ENCODE measurements around the gene LIN37. TPM values are rescaled to one million over a fixed set of nuclear protein-coding genes. Genes with fewer than 3 reads are reported as not detected.

The LIN37 gene
- total RNA-seq, 1 donor from 2014 or later: 13.1 TPM

DNA sequence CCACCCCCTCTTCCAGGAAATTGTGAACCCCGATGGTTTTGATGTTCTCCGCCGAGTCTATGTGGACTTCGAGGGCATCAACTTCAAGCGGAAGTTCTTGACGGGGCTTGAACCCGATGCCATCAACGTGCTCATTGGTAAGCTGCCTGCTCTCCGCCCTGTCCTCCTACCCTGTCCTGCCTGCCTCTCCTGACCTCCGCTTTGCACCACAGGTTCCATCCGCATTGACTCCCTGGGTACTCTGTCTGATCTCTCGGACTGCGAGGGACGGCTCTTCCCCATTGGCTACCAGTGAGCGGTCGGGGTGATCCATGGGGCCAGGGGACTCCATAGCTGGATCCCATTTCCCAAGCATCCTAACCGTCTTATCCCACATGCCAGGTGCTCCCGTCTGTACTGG is 18.1 kb upstream of the LIN37 start:
- no peak overlapping the region for H3K4me3 Mint-ChIP-seq (ENCODE audit: low read depth)
- no peak overlapping the region for H3K27ac Mint-ChIP-seq
- TF ChIP-seq, protein P1, sequence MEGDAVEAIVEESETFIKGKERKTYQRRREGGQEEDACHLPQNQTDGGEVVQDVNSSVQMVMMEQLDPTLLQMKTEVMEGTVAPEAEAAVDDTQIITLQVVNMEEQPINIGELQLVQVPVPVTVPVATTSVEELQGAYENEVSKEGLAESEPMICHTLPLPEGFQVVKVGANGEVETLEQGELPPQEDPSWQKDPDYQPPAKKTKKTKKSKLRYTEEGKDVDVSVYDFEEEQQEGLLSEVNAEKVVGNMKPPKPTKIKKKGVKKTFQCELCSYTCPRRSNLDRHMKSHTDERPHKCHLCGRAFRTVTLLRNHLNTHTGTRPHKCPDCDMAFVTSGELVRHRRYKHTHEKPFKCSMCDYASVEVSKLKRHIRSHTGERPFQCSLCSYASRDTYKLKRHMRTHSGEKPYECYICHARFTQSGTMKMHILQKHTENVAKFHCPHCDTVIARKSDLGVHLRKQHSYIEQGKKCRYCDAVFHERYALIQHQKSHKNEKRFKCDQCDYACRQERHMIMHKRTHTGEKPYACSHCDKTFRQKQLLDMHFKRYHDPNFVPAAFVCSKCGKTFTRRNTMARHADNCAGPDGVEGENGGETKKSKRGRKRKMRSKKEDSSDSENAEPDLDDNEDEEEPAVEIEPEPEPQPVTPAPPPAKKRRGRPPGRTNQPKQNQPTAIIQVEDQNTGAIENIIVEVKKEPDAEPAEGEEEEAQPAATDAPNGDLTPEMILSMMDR (IDR thresholded peaks at IDR 0.05; ENCODE audit: unreplicated experiment): no peak
- H3K36me3 Mint-ChIP-seq (ENCODE audit: insufficient read depth): peaks cover 29% of the 10 kb centered on the region
- H3K27me3 Mint-ChIP-seq: no peaks in the 10 kb centered on the region
- no peaks in the 10 kb centered on the region for H3K4me1 Mint-ChIP-seq (ENCODE audit: low read depth)
- DNase-seq (ENCODE audit: low spot score, unreplicated experiment): no peak
- H3K9me3 Mint-ChIP-seq (ENCODE audit: low read depth): no peaks in the 10 kb centered on the region

DNA sequence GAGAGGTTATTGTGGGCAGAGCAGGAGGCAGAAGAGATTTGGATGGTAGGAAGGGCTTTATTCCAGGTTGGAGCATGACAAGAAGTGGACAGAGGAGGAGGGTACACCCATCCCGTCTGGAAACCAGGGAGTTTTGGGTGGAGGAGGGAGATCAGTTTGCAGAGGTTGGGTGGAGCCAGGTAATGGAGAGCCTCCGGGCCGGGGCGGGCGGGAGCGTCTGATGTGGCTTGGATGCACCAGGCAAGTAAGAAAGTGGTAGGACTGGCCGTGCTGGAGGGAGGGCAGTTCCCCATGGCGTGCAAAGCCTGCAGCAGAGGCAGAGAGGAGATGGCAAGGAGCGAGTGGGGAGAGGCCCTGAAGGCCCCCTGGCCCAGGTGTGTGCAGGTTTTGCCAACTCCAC is 17.0 kb upstream of the LIN37 start:
- Mint-ChIP-seq H3K4me1 (ENCODE audit: low read depth) (no peaks in the 10 kb centered on the region), H3K36me3 (ENCODE audit: insufficient read depth) (peaks cover 29% of the 10 kb centered on the region), H3K27me3 (no peaks in the 10 kb centered on the region), H3K9me3 (ENCODE audit: low read depth) (no peaks in the 10 kb centered on the region), H3K27ac (no peak overlapping the region), H3K4me3 (ENCODE audit: low read depth) (no peak overlapping the region)
- no peak for DNase-seq (ENCODE audit: low spot score, unreplicated experiment)
- TF ChIP-seq, protein P1 (IDR thresholded peaks at IDR 0.05; ENCODE audit: unreplicated experiment): no peak

DNA sequence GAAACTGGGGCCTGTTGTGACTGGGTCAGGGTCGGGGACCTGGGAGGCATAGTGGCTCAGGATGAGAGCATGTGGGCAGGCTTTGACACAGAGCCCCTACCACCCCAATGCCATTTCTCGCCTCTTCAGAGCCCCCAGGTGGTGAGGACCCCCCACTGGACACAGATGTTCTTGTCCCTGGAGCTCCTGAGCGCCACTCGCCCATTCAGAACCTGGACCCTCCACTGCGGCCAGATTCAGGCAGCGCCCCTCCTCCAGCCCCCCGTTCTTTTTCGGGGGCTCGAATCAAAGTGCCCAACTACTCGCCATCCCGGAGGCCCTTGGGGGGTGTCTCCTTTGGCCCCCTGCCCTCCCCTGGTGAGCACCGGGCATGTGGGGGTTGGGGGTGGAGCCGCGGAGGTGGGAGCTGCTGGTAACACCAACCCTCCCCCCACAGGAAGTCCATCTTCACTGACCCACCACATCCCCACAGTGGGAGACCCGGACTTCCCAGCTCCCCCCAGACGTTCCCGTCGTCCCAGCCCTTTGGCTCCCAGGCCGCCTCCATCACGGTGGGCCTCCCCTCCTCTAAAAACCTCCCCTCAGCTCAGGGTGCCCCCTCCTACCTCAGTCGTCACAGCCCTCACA is 16.5 kb upstream of the LIN37 start:
- H3K4me1 Mint-ChIP-seq (ENCODE audit: low read depth): no peaks in the 10 kb centered on the region

DNA sequence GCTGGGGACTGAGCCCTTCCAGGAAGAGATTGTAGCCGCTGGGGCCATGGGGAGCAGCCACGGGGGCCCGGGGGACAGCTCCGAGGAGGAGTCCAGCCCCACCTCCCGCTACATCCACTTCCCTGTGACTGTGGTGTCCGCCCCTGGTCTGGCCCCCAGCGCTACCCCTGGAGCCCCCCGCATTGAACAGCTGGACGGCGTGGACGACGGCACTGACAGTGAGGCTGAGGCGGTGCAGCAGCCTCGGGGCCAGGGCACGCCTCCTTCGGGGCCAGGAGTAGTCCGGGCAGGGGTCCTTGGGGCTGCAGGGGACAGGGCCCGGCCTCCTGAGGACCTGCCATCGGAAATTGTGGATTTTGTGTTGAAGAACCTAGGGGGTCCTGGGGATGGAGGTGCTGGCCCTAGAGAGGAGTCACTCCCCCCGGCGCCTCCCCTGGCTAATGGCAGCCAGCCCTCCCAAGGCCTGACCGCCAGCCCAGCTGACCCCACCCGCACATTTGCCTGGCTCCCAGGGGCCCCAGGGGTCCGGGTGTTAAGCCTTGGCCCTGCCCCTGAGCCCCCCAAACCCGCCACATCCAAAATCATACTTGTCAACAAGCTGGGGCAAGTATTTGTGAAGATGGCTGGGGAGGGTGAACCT is 15.7 kb upstream of the LIN37 start:
- TF ChIP-seq, protein P1 (IDR thresholded peaks at IDR 0.05; ENCODE audit: unreplicated experiment): no peak

More for the DNA sequence above, 16.5 kb upstream of the LIN37 start:
- H3K9me3 Mint-ChIP-seq (ENCODE audit: low read depth): no peaks in the 10 kb centered on the region
- no peak for DNase-seq (ENCODE audit: low spot score, unreplicated experiment)
- no peak overlapping the region for H3K4me3 Mint-ChIP-seq (ENCODE audit: low read depth)
- no peak overlapping the region for H3K27ac Mint-ChIP-seq
- H3K36me3 Mint-ChIP-seq (ENCODE audit: insufficient read depth): peaks cover 32% of the 10 kb centered on the region
- no peaks in the 10 kb centered on the region for H3K27me3 Mint-ChIP-seq
- TF ChIP-seq, protein P1 (IDR thresholded peaks at IDR 0.05; ENCODE audit: unreplicated experiment): no peak

DNA sequence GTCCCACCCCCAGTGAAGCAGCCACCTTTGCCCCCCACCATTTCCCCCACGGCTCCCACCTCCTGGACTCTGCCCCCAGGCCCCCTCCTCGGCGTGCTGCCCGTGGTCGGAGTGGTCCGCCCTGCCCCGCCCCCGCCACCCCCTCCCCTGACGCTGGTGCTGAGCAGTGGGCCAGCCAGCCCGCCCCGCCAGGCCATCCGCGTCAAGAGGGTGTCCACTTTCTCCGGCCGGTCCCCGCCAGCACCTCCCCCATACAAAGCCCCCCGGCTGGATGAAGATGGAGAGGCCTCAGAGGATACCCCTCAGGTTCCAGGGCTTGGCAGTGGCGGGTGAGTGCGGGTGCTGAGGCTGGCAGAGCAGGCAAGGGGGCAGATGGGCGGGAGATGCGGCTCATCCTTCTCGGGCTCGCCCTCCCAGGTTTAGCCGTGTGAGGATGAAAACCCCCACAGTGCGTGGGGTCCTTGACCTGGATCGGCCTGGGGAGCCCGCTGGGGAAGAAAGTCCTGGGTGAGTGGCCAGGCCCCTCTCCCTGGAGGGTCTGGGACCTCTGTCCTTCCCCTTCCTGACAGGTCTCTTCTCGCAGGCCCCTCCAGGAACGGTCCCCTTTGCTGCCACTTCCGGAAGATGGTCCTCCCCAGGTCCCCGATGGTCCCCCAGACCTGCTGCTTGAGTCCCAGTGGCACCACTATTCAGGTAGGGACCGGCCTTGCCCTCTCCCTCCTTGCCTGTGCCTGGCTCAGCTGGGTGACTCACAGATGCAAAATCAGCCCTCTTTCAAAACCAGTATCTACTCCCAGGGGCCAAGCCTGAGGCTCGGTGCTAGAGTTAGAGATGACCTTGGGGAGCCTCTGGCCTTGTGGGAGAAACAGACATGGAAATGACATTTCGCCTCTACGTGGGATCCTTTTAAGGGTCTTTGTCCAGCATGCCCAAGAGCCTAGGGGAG is 14.9 kb upstream of the LIN37 start:
- H3K9me3 Mint-ChIP-seq (ENCODE audit: low read depth): no peaks in the 10 kb centered on the region
- no peak overlapping the region for H3K4me3 Mint-ChIP-seq (ENCODE audit: low read depth)
- H3K27me3 Mint-ChIP-seq: no peaks in the 10 kb centered on the region
- no peak overlapping the region for H3K27ac Mint-ChIP-seq
- no peak for DNase-seq (ENCODE audit: low spot score, unreplicated experiment)
- TF ChIP-seq, protein P1 (IDR thresholded peaks at IDR 0.05; ENCODE audit: unreplicated experiment): no peak
- peaks cover 32% of the 10 kb centered on the region for H3K36me3 Mint-ChIP-seq (ENCODE audit: insufficient read depth)
- H3K4me1 Mint-ChIP-seq (ENCODE audit: low read depth): no peaks in the 10 kb centered on the region

More for the DNA sequence above, 15.7 kb upstream of the LIN37 start:
- no peaks in the 10 kb centered on the region for H3K4me1 Mint-ChIP-seq (ENCODE audit: low read depth)
- H3K9me3 Mint-ChIP-seq (ENCODE audit: low read depth): no peaks in the 10 kb centered on the region
- H3K27ac Mint-ChIP-seq: no peak overlapping the region
- H3K36me3 Mint-ChIP-seq (ENCODE audit: insufficient read depth): peaks cover 32% of the 10 kb centered on the region
- H3K4me3 Mint-ChIP-seq (ENCODE audit: low read depth): no peak overlapping the region
- H3K27me3 Mint-ChIP-seq: no peaks in the 10 kb centered on the region
- no peak for DNase-seq (ENCODE audit: low spot score, unreplicated experiment)
